Measurements from ENCODE around the gene NDUFS2. TPM values are rescaled to one million over a fixed set of nuclear protein-coding genes. Genes with fewer than 3 reads are reported as not detected.
A peak's percentile ranks its signal among the peaks of the same experiment; 100 is the strongest.

The NDUFS2 gene
- total and polyA plus RNA-seq, 2 donors (not counting 1 experiment from before 2014, with no cell fraction given): 53.9 to 82.3 TPM

DNA sequence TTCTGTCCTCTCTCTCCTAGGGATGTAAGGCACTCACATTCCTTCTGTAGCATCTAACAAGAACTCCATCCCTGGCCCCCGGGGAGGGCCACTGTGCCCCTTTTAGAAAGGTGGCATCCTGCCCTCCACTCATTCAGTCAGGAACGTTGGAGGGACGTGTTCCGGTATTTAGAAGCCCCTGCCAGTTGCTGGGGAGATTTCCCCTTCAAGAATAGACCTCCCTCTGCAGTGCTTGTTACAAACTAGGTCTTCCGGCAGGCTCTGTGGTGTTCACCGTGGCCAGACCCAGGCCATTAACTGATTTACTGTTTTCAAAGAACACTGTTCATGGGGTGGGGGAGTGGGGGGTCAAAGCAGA, 57.2 kb downstream of the NDUFS2 start:
- Histone ChIP-seq H3K79me2 (ENCODE audit: control insufficient read depth, insufficient read depth, low read length) (no peaks in the 10 kb centered on the region), H3K27ac (ENCODE audit: low read length in 2 of 2) (no peak overlapping the region), H3K27me3 (replicated peaks in 1 of 4; ENCODE audit: control extremely low read depth in 1 of 4, control insufficient read depth in 3 of 4, insufficient read depth in 4 of 4, low read length in 3 of 4) (peaks cover 0 to 60% (median 34%) of the 10 kb centered on the region in 4 experiments), H2AFZ (ENCODE audit: insufficient read depth, low read depth, low read length, poor library complexity, severe bottlenecking) (peak overlapping the region; percentile 79), H3K36me3 (replicated peaks in 1 of 2; ENCODE audit: control extremely low read depth in 1 of 2, control insufficient read depth in 1 of 2, extremely low read depth in 1 of 2, insufficient read depth in 2 of 2, low read length in 1 of 2) (no peaks in the 10 kb centered on the region), H3K4me1 (ENCODE audit: control insufficient read depth in 2 of 2, insufficient read depth in 2 of 2, low read length in 2 of 2) (peaks cover 18 to 22% of the 10 kb centered on the region in 2 donors), H3K4me3 (ENCODE audit: control extremely low read depth in 1 of 5, extremely low read depth in 1 of 5, insufficient read depth in 1 of 5, low read depth in 2 of 5, low read length in 4 of 5) (peak overlapping the region in 1 of 5 experiments; percentile 61), H3K4me2 (replicated peaks; ENCODE audit: low read depth, low read length, poor library complexity, severe bottlenecking) (peak overlapping the region; percentile 89), H3K9me3 (ENCODE audit: control extremely low read depth in 1 of 3, control insufficient read depth in 2 of 3, insufficient read depth in 1 of 3, low read length in 2 of 3) (peaks cover 0 to 26% (median 15%) of the 10 kb centered on the region in 3 donors), H3K9ac (ENCODE audit: low read length) (no peak overlapping the region), H4K20me1 (ENCODE audit: control insufficient read depth, insufficient read depth, low read length, poor library complexity, severe bottlenecking) (no peaks in the 10 kb centered on the region)
- DNase-seq (no peak), ATAC-seq (ENCODE audit: low read depth) (no peak)
- Mint-ChIP-seq H3K4me3 (peak overlapping the region; percentile 74), H3K9me3 (ENCODE audit: insufficient read depth) (peaks cover 9% of the 10 kb centered on the region), H3K27ac (no peak overlapping the region), H3K4me1 (peaks cover 35% of the 10 kb centered on the region), H3K27me3 (peaks cover 65% of the 10 kb centered on the region)
- intact Hi-C loops (cut with micrococcal nuclease): no loop called here
- TF ChIP-seq, protein P1, sequence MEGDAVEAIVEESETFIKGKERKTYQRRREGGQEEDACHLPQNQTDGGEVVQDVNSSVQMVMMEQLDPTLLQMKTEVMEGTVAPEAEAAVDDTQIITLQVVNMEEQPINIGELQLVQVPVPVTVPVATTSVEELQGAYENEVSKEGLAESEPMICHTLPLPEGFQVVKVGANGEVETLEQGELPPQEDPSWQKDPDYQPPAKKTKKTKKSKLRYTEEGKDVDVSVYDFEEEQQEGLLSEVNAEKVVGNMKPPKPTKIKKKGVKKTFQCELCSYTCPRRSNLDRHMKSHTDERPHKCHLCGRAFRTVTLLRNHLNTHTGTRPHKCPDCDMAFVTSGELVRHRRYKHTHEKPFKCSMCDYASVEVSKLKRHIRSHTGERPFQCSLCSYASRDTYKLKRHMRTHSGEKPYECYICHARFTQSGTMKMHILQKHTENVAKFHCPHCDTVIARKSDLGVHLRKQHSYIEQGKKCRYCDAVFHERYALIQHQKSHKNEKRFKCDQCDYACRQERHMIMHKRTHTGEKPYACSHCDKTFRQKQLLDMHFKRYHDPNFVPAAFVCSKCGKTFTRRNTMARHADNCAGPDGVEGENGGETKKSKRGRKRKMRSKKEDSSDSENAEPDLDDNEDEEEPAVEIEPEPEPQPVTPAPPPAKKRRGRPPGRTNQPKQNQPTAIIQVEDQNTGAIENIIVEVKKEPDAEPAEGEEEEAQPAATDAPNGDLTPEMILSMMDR (IDR thresholded peaks at IDR 0.05): no peak
- TF ChIP-seq EZH2 (IDR thresholded peaks at IDR 0.05; ENCODE audit: borderline replicate concordance, insufficient read depth, low read depth, low read length, poor library complexity, severe bottlenecking): no peak
- ChIA-PET CTCF (interaction anchor here (1.1 to 1.8 kb wide), 2 partner anchors 32 to 124 kb away, joined by 3 to 4 read pairs; no protein-coding TSS in a partner anchor), POLR2A (interaction anchor here (0.5 kb wide), 1 partner anchor 42 kb away, joined by 3 read pairs; no protein-coding TSS in a partner anchor)
- 35% methylated on average over 2 of the region's 6 CpGs for WGBS (ENCODE audit: insufficient coverage)

DNA sequence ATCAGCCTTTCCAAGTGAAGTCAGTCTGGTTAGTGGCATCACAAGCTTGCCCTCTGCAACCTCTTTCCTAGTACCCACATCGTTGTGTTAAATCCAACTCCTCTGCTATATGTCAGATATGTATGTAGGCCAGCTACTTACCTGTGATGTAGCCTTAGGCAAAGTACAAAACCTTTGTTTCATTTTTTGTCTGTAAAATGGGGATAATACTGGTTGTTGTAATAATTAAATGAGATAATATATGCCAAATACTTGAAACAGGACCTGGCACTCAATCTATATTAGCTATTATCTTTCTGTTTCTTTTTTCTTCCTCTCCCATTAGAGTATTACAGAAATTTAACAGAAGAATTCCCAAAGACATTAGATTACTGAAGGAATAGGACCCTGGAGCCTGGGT, 57.6 kb downstream of the NDUFS2 start:
- no CpG with 5 or more reads among the region's 1 CpG for WGBS (ENCODE audit: insufficient coverage)
- no peak overlapping the region for H3K4me3 ChIP-seq (ENCODE audit: control extremely low read depth in 1 of 5, extremely low read depth in 1 of 5, insufficient read depth in 1 of 5, low read depth in 2 of 5, low read length in 4 of 5)
- Mint-ChIP-seq H3K4me3 (peak overlapping the region; percentile 74), H3K27me3 (peaks cover 68% of the 10 kb centered on the region), H3K9me3 (ENCODE audit: insufficient read depth) (peaks cover 9% of the 10 kb centered on the region), H3K27ac (no peak overlapping the region), H3K4me1 (peaks cover 35% of the 10 kb centered on the region)
- DNase-seq: no peak
- intact Hi-C loops (cut with micrococcal nuclease): no loop called here
- no peaks in the 10 kb centered on the region for H4K20me1 ChIP-seq (ENCODE audit: control insufficient read depth, insufficient read depth, low read length, poor library complexity, severe bottlenecking)
- H3K27me3 ChIP-seq (replicated peaks in 1 of 4; ENCODE audit: control extremely low read depth in 1 of 4, control insufficient read depth in 3 of 4, insufficient read depth in 4 of 4, low read length in 3 of 4): peaks cover 0 to 61% (median 34%) of the 10 kb centered on the region in 4 experiments
- no peak overlapping the region for H2AFZ ChIP-seq (ENCODE audit: insufficient read depth, low read depth, low read length, poor library complexity, severe bottlenecking)
- H3K27ac ChIP-seq (ENCODE audit: low read length in 2 of 2): no peak overlapping the region
- H3K79me2 ChIP-seq (ENCODE audit: control insufficient read depth, insufficient read depth, low read length): no peaks in the 10 kb centered on the region
- no peak for ATAC-seq (ENCODE audit: low read depth)
- no peak overlapping the region for H3K4me2 ChIP-seq (replicated peaks; ENCODE audit: low read depth, low read length, poor library complexity, severe bottlenecking)
- ChIA-PET POLR2A (interaction anchor here (0.5 kb wide), 1 partner anchor 41 kb away, joined by 3 read pairs; no protein-coding TSS in a partner anchor), CTCF (interaction anchor here (1.1 to 1.8 kb wide), 2 partner anchors 32 to 124 kb away, joined by 3 to 4 read pairs; no protein-coding TSS in a partner anchor)
- H3K9ac ChIP-seq (ENCODE audit: low read length): no peak overlapping the region
- TF ChIP-seq, protein P1 (IDR thresholded peaks at IDR 0.05): no peak
- H3K36me3 ChIP-seq (replicated peaks in 1 of 2; ENCODE audit: control extremely low read depth in 1 of 2, control insufficient read depth in 1 of 2, extremely low read depth in 1 of 2, insufficient read depth in 2 of 2, low read length in 1 of 2): no peaks in the 10 kb centered on the region
- peaks cover 18 to 22% of the 10 kb centered on the region in 2 donors for H3K4me1 ChIP-seq (ENCODE audit: control insufficient read depth in 2 of 2, insufficient read depth in 2 of 2, low read length in 2 of 2)
- peaks cover 0 to 26% (median 15%) of the 10 kb centered on the region in 3 donors for H3K9me3 ChIP-seq (ENCODE audit: control extremely low read depth in 1 of 3, control insufficient read depth in 2 of 3, insufficient read depth in 1 of 3, low read length in 2 of 3)

All from B cell (primary cell).